ENCODE results near the gene TCFL5.
"Not testable (repeated sequence)": the region's sequence is repeated elsewhere in the genome, so short reads cannot be mapped to it uniquely, and the experiment has no call there.

Gene TCFL5

GRCh38 chr20:62879275-62880146, 17.9 kb upstream of the TCFL5 start:
- no peak for DNase-seq

DNA sequence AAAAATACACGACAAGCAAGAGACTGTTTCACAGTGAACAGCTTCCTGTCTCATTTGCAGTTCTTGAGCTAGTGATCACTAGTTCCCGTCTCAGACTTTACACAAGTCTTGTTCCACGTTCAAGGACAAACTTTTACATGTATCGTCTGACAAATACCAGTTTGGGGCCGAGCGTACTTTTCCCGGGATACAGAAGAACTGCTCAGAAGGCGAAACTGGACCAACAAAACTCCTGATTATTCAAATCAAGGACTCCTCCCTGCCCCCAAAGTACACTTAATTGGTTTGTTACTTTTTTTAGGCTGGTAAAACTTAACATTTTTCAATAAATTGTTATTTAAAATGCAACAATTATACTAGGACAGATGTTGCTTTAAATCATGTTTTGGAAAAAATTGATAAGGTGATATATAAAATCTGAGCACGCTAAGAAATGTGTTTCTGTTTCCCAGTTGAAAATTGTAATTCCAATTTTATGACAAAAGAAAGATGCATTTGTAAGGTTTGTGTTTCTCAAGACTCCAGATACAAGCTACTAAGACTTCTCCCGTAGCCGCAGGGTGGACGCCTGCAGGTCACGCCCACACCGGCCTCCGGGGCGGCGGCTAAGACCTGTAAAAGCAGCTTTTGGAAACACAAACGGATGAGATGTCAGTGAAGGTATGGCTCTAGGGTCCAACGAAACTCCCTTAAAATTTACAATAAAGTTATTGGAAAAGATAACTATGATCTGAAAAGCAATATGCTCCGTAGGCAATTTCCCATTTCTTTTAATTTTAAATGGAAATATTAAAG, 16.8 kb upstream of the TCFL5 start:
- no peak for DNase-seq

DNA sequence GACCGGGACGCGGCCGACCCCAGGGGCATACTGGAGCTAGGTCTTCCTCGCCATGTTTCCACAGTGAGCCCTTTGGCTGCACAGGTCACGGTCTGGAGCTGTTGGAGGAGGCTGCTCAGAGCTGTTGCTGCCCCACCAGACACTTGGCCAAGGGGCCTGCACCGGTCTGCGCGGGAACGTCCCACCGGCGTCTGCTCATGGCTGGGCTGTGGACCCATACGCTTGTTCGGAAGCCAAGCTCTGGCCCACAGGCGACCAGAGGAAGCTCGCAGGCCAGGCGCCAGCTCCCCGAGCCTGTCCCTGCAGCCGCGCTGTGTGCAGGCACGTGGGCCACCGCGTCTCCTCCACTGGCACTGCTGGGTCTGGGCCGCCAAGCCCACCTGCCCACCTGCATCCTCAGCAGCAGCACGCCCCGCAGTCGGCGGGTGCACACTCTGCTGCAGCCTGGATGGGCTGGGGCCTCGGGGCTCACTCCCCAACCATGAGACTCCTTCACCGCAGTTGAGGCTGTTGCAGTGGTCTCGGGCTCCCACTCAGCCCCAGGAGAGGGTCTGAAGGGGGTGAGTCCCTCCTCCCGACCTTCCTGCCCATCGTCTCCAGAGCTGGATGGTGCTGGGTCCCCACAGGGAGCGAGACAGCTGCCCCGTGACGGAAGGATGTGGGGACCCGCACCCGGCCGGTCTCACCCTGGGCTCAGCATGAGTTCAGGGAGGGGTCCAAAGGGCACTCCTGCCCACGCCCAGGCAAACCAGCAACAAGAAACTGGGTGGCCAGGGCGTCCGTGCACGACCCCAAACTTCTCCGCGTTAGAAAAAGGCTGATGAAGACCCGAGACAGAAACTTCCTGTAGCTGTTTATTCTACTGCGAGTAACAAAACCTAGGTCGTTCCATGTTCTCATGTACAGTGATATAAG, 15.5 kb upstream of the TCFL5 start:
- DNase-seq, result no peak

- no peak for DNase-seq
These were observed 14.9 kb upstream of the TCFL5 start for GRCh38 chr20:62876501-62876901.

GRCh38 chr20:62875419-62876361, 14.1 kb upstream of the TCFL5 start:
- DNase-seq, result peak; percentile 90

GRCh38 chr20:62874964-62875344, 13.3 kb upstream of the TCFL5 start:
- DNase-seq, result no peak

DNA sequence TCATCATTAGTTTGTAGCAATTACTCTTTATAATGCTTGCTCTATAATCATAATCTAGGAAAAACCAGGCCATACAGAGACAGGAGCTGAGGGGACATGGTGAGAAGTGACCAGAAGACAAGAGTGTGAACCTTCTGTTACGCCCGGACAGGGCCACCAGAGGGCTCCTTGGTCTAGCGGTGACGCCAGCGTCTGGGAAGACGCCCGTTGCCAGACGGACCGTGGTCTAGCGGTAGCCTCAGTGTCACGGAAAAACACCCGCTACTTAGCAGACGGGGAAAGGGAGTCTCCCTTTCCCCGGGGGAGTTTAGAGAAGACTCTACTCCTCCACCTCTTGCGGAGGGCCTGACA, 12.0 kb upstream of the TCFL5 start:
- DNase-seq, result peak; percentile 68

- no peak for DNase-seq
These were observed 11.7 kb upstream of the TCFL5 start for GRCh38 chr20:62873280-62873679.

- no peak for DNase-seq
These were observed 11.2 kb upstream of the TCFL5 start for GRCh38 chr20:62872862-62873261.

DNA sequence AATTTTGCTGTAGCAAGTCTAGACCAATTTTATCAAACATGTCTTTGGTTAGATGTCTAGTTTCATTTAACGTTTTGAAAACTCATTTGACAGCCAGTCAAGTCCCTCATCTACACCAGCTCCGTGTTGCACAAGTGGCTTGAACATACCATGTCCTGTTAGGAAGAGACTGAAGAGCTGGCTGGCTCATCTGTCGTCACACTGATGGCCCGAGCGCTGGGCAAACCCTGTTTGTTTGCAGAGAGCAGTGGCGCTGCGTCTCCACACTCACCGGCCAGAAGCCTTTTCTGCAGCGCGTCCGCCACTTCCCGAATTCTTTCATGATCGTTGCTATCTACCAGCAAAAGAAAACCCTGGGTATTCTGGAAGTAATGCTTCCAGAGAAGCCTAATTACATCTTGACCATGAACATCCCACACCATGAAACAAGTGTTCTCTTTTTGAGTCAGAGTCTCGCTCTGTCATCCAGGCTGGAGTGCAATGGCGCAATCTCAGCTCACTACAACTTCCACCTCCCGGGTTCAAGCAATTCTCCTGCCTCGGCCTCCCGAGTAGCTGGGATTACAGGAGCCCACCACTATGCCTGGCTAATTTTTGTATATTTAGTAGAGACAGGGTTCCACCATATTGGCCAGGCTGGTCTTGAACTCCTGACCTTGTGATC, 10.7 kb upstream of the TCFL5 start:
- DNase-seq, result no peak

- no peak for DNase-seq
These were observed 2.6 kb upstream of the TCFL5 start for GRCh38 chr20:62864207-62864606.

DNA sequence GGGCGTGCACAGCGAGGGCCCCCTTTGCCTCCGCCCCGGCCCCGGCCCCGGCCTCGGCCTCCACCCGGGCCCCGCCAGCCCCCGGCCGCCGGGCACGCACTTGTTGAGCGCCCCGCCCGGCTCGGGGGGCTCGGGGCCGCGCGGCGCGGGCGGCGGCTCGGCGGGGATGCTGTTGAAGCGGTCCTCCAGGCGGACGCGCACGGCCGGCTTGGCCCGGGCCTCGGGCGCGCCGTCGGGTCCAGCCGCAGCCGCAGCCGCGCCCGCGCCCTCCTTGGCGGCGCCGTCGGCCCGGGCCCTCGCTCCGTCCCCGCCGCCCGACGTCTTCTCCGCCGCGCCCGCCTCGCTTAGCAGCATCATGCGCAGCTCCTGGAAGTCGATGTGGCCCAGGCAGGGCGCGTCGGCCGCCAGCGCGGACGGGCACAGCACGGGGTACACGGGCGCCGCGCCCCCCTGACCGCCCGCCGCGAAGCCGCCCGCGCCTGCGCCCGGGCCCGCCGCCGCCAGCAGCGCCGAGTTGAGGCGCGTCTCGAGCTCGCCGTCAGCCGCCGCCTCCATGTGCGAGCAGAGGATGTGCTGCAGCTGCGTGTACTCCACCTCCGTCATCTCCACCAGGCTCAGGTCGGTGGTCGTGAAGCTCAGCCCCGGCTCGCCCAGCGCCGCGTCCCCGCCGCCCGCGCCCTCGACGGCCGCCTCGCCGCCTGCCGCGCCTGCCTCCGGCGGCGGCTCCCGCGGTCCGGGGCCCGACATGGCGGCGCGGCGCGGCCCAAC, 514 bp downstream of the TCFL5 start:
- DNase-seq, result peak; percentile 44

GRCh38 chr20:62860391-62860923, 1.2 kb downstream of the TCFL5 start:
- peak; percentile 50 for DNase-seq

- no peak for DNase-seq
These were observed 1.9 kb downstream of the TCFL5 start for GRCh38 chr20:62859721-62860120.

DNA sequence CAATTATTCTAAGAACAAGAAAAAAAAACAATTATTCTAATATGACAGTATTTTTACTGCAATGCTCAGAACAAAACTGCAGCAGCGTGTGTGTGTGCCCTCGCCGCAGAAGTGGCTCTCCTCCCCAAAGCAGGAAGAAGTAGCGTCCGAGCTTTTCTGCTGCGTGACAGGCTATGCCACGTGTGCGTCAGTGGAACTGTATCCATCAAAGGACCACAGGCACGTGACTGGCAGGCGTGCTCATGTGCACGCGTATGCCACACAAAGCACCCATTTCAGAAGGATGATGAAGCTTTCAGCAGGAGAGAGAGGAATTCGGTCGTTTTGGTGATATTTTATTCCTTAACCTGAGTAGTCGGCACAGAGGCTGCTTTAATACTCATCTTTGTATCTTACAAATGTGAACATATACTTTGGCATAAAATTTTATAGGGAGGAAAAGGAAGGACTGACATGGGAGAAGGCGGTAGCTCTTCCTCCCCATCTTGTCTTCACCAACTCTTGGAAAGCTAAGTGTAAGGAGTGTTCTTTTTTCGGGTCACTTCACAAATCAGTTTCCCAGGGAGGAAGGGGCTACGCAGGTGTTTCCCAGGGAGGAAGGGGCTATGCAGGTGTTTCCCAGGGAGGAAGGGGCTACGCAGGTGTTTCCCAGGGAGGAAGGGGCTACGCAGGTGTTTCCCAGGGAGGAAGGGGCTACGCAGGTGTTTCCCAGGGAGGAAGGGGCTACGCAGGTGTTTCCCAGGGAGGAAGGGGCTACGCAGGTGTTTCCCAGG, 3.4 kb downstream of the TCFL5 start:
- DNase-seq, result no peak

DNA sequence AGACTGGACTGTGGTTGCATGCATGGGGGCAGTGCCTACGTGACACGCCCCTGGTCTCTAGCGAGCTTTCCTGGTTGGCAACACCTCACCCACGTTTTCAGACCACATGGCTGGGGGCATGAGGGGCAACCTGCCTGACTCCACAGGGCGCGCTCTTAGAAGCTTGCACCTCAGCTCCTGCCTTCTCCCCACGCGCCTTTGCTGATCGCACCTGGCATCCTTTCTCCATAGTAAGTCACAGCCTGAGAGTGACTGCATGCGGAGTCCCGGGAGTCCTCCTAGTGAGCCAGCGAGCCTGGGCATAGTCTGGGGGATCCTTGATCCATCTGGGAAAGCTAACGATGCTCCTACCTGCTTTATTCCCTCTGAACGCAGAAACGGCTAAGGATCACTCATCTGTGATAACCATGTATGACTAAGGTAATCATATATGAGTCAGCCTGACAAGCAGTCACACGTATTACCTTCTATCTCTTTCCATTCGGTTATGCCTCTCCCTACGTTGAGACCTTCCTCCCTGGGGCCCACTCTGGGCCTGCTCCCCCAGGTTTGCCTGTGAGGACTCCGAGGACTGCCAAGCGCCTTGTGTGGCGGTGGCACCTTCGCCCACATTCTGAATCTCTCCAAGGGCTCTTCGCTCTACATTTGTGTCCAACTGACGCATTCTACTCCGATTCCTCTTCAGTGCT, 4.5 kb downstream of the TCFL5 start:
- DNase-seq, result no peak

GRCh38 chr20:62855120-62855519, 6.5 kb downstream of the TCFL5 start:
- DNase-seq, result no peak

DNA sequence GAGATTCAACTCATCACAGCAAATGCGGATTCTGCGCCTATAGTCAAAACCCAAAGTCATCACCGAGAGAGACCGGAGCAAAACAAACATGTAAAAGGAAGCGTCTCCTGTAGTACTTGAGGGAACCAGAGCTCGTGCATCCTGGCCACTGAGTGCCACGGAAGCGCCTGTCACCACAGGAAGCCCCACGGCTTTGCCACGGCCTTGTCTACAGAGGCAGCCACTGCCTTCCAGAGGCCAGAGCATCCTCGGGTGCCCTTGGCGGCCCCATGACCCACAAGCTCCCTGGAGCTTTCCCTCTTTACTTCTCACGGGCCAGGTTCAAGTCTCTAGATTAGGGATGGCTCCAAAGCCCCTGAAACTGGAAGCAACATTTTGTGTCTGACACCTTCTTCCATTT, 7.5 kb downstream of the TCFL5 start:
- no peak for DNase-seq

DNA sequence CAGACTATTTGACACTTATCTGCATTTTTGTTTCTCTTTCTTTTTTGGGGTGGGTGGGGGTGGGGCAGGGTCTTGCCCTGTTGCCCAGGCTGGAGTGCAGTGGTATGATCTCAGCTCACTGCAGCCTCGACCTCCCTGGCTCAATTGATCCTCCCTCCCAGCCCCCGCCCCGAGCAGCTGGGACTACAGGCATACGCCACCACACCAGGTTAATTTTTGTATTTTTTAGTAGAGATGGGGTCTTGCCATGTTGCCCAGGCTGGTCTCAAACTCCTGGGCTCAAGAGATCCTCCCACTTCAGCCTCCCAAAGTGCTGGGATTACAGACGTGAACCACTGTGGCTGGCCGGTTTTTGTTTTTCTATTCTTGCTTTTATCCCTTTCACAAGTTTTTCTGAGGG, 8.3 kb downstream of the TCFL5 start:
- DNase-seq, result not testable (repeated sequence)

All from NCI-H82 (cell line).